ENCODE results near the gene PCOLCE2.

DNA sequence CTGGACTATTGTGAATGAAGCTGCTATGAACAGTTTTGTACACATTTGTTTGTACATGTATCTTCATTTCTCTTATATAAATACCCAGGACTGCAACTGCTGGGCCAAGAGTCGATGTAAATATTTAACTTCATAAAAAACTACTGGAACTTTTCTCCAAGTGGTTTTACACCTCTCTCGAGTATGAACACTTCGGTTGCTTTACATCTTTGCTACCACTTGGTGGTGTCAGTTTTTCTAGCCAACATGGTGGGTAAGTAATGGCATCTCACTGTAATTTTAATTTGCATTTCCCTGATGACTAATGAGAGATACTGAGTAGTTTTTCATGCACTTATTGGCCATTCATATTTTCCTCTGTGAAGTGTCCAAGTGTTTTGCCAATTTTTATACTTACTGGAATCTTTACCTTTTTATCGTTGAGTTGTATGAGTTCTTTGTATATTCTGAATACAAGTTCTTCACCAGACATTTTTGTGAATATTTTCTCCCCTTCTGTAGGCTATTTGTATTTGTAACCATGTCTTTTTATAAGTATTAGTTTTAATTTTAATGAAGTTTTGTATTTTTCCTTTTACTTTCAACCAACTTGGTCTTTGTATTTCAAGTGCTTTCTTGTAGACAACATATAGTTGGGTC is 44.4 kb downstream of the PCOLCE2 start:
- TF ChIP-seq HCFC1 (IDR thresholded peaks at IDR 0.05; ENCODE audit: low read length) (no peak), KAT2A (conservative IDR thresholded peaks at IDR 0.05; ENCODE audit: control insufficient read depth, low read depth, low read length) (no peak), RAD21 (IDR thresholded peaks at IDR 0.05; ENCODE audit: insufficient read depth, low read depth, low read length) (peak; percentile 29; the same call in 1 of the 2 replicates), NFIC (IDR thresholded peaks at IDR 0.05; ENCODE audit: low read depth, low read length) (no peak), SRF (IDR thresholded peaks at IDR 0.05; ENCODE audit: low read depth in 2 of 2, low read length in 2 of 2) (no peak), TAF1 (IDR thresholded peaks at IDR 0.05; ENCODE audit: borderline replicate concordance, low read depth, low read length) (no peak), RB1 (IDR thresholded peaks at IDR 0.05; ENCODE audit: borderline replicate concordance) (no peak)
- TF ChIP-seq, protein P1, sequence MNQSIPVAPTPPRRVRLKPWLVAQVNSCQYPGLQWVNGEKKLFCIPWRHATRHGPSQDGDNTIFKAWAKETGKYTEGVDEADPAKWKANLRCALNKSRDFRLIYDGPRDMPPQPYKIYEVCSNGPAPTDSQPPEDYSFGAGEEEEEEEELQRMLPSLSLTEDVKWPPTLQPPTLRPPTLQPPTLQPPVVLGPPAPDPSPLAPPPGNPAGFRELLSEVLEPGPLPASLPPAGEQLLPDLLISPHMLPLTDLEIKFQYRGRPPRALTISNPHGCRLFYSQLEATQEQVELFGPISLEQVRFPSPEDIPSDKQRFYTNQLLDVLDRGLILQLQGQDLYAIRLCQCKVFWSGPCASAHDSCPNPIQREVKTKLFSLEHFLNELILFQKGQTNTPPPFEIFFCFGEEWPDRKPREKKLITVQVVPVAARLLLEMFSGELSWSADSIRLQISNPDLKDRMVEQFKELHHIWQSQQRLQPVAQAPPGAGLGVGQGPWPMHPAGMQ (IDR thresholded peaks at IDR 0.05; ENCODE audit: borderline replicate concordance) = no peak
- TF ChIP-seq, protein P2, sequence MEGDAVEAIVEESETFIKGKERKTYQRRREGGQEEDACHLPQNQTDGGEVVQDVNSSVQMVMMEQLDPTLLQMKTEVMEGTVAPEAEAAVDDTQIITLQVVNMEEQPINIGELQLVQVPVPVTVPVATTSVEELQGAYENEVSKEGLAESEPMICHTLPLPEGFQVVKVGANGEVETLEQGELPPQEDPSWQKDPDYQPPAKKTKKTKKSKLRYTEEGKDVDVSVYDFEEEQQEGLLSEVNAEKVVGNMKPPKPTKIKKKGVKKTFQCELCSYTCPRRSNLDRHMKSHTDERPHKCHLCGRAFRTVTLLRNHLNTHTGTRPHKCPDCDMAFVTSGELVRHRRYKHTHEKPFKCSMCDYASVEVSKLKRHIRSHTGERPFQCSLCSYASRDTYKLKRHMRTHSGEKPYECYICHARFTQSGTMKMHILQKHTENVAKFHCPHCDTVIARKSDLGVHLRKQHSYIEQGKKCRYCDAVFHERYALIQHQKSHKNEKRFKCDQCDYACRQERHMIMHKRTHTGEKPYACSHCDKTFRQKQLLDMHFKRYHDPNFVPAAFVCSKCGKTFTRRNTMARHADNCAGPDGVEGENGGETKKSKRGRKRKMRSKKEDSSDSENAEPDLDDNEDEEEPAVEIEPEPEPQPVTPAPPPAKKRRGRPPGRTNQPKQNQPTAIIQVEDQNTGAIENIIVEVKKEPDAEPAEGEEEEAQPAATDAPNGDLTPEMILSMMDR (IDR thresholded peaks at IDR 0.05 in 2 of 3, conservative IDR thresholded peaks at IDR 0.05 in 1 of 3; ENCODE audit: control insufficient read depth in 2 of 3, extremely low read depth in 1 of 3, insufficient read depth in 1 of 3, low read depth in 3 of 3, low read length in 3 of 3) = peak; percentile 46 to 53 (median 50)
- TF ChIP-seq, protein P3, sequence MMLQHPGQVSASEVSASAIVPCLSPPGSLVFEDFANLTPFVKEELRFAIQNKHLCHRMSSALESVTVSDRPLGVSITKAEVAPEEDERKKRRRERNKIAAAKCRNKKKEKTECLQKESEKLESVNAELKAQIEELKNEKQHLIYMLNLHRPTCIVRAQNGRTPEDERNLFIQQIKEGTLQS (IDR thresholded peaks at IDR 0.05; ENCODE audit: borderline replicate concordance, extremely low read depth, low read depth, low read length) = no peak

Data from GM12878 (cell line).